Activated gamma-delta T cell (primary cell): Measurements from ENCODE around the gene KNTC1.
"Not testable (repeated sequence)": the region's sequence is repeated elsewhere in the genome, so short reads cannot be mapped to it uniquely, and the experiment has no call there.

Source experiments
- DNase-seq: peaks from one replicate; lab custom pipeline; 2025; lab: John Stamatoyannopoulos, UW
- total RNA-seq, 2 donors: gene quantifications; one replicate each; lab custom pipeline; 2026; lab: John Stamatoyannopoulos, UW

The KNTC1 gene
- 106 to 129 reads per million in 2 donors for total RNA-seq

- peak; percentile 75 for DNase-seq
These were observed at the start of gene KNTC1, which contains the start of gene RSRC2 for GRCh38 chr12:122526683-122527477. TSS of gene KNTC1 (plus strand) at chr12:122527249. CDS start at chr12:122530064, 2,815 bp downstream. TSS of gene RSRC2 (minus strand) at chr12:122526936. CDS start at chr12:122526853, 83 bp downstream.

GRCh38 chr12:122480753-122481152, 46.3 kb upstream of the KNTC1 start:
- DNase-seq, result no peak

- DNase-seq, result no peak
These were observed 45.2 kb upstream of the KNTC1 start for GRCh38 chr12:122481861-122482260.

GRCh38 chr12:122483969-122484368, 43.1 kb upstream of the KNTC1 start:
- DNase-seq, result no peak

GRCh38 chr12:122484385-122484784, 42.7 kb upstream of the KNTC1 start:
- not testable (repeated sequence) for DNase-seq

- DNase-seq, result not testable (repeated sequence)
These were observed 40.7 kb upstream of the KNTC1 start for GRCh38 chr12:122486360-122486759.

- DNase-seq, result no peak
These were observed 40.1 kb upstream of the KNTC1 start for GRCh38 chr12:122486805-122487426.

- DNase-seq, result not testable (repeated sequence)
These were observed 39.2 kb upstream of the KNTC1 start for GRCh38 chr12:122487807-122488206.

- DNase-seq, result no peak
These were observed 38.0 kb upstream of the KNTC1 start for GRCh38 chr12:122489038-122489437.

- no peak for DNase-seq
These were observed 35.1 kb upstream of the KNTC1 start for GRCh38 chr12:122491991-122492390.

- DNase-seq, result not testable (repeated sequence)
These were observed 33.8 kb upstream of the KNTC1 start for GRCh38 chr12:122493222-122493621.

- DNase-seq, result no peak
These were observed 31.8 kb upstream of the KNTC1 start for GRCh38 chr12:122495258-122495657.

GRCh38 chr12:122499991-122500684, 26.9 kb upstream of the KNTC1 start:
- peak; percentile 37 for DNase-seq

GRCh38 chr12:122500685-122501488, 26.2 kb upstream of the KNTC1 start, which contains the start of gene ZCCHC8:
TSS of gene ZCCHC8 (minus strand) at chr12:122500932. CDS start at chr12:122500840, 92 bp downstream.
- DNase-seq, result peak; percentile 81

- DNase-seq, result no peak
These were observed 25.5 kb upstream of the KNTC1 start for GRCh38 chr12:122501489-122501989.

GRCh38 chr12:122503147-122503751, 23.8 kb upstream of the KNTC1 start:
- no peak for DNase-seq

- no peak for DNase-seq
These were observed 23.1 kb upstream of the KNTC1 start for GRCh38 chr12:122503783-122504590.

GRCh38 chr12:122505419-122506051, 21.5 kb upstream of the KNTC1 start:
- no peak for DNase-seq

- no peak for DNase-seq
These were observed 20.6 kb upstream of the KNTC1 start for GRCh38 chr12:122506393-122506938.
